Measurements from ENCODE around the gene CORO7.

- TF ChIP-seq CTCF (IDR thresholded peaks at IDR 0.05) (no peak), EP300 (IDR thresholded peaks at IDR 0.05) (no peak)
Measured at GRCh38 chr16:4316864-4317531, 99.4 kb downstream of the CORO7 start.
